Activated CD4-positive, alpha-beta T cell treated with anti-CD3 and anti-CD28 coated beads, Interleukin-2, amount 50 U/mL, for 24 hours (primary cell): Measurements from ENCODE around the gene DDX49.

ENCODE experiments used
- DNase-seq, 2 donors: peaks; one replicate each; pipeline ENCODE4 v3.0.0-alpha.2; 2020; ENCODE audit warnings: low read depth in 1 of 2, low spot score in 1 of 2

DDX49 gene

DNA sequence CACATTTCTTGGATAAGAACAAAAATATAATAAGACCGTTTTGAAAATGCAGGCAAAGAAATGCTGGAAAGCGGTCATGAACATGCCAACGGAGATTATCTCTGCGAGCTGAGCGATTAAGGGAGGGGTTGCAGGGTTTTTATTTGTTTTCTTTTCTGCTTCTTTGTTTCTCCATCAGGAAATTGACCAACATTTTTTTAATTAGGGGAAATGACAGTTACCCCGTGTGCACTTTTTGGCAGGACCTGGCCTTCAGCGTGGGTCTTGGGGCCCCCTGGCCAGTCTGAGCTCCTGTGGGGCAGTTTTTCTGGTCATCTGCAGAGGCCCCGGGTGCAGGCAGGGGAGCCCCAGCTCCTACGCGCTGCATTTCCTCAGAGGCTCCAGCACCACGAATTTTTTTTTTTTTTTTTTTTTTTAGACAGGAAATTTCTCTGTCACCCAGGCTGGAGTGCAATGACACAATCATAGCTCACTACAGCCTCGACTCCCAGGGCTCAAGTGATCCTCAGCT is 52.8 kb downstream of the DDX49 start:
- DNase-seq: no peak

- DNase-seq: no peak
These were observed 53.3 kb downstream of the DDX49 start for GRCh38 chr19:18972851-18973250.

DNA sequence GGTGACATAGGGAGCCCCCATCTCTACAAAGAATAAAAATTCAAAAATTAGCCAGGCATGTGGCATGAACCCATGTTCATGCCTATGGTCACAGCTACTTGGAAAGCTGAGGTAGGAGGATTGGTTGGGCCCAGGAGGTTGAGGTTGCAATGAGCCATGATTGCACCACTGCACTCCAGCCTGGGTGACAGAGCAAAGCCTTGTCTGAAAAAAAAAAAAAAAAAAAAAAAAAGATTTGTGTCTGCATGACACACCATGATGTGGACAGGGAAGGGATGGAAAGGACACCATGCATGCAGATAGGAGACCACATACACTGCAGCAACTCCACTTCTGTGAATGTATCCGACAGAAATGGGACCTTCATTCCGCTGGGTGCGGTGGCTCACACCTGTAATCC is 55.5 kb downstream of the DDX49 start:
- DNase-seq: no peak

DNA sequence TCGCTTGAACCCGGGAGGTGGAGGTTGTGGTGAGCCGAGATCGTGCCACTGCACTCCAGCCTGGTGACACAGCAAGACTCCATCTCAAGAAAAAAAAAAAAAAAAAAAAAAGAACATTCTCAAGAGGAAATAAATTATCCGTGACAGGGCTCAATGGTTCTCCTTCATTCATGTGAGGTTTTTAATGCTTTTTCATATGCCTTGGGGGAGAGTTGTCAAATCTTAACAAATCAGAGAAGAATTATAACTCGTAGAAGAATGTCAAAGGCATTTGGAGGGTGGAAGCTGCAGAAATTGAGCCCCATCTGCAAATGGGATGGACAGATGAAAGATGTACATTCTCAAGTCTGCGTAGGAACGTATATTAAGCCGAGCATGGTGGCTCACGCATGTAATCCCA is 56.4 kb downstream of the DDX49 start:
- DNase-seq: no peak
